NT2/D1 (cell line): ENCODE measurements around the gene TAF1.

ENCODE experiments used
- SUZ12 ChIP-seq: IDR thresholded peaks from 2 replicates; pipeline ENCODE4 v1.6.1; 2011; ENCODE audit not compliant: insufficient read length, insufficient read depth; ENCODE audit errors: extremely low read depth
- ZNF274 ChIP-seq: IDR thresholded peaks from 2 replicates; pipeline ENCODE4 v1.6.1; 2011; ENCODE audit warnings: mild to moderate bottlenecking, low read depth, low read length

DNA sequence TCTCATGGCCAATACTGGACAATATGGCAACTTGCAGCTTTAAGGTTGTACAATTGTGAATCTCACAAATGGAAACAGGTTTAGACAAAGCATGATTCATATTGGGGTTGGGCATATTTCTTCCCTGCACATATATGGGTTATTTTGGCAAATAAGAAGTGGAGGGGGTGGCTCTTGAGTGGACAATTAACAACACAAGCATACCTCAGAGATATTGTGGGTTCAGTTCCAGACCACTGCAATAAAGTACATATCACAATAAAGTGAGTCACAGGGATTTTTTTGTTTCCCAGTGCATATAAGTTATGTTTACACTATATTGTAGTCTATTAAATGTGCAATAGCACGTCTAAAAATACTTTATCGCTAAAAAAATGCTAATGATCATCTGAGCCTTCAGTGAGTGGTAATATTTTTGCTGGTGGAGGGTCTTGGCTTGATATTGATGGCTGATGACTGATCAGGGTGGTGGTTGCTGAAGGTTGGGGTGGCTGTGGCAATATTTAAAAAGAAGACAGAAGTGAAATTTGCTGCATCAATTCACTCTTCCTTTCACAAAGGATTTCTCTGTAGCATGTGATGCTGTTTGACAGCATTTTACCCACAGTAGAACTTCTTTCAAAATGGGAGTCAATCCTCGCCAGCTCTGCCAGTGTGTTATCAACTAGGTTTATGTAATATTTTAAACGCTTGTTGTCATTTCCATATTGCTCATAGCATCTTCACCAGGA, 116.2 kb downstream of the TAF1 start:
- no peak for TF ChIP-seq ZNF274
- no peak for TF ChIP-seq SUZ12
